ENCODE results near the gene FXR2. TPM values are rescaled to one million over a fixed set of nuclear protein-coding genes. Genes with fewer than 3 reads are reported as not detected.
A peak's percentile ranks its signal among the peaks of the same experiment; 100 is the strongest.

The FXR2 gene
- total RNA-seq, 1 experiment from 2014 or later, result 61.5 TPM

DNA sequence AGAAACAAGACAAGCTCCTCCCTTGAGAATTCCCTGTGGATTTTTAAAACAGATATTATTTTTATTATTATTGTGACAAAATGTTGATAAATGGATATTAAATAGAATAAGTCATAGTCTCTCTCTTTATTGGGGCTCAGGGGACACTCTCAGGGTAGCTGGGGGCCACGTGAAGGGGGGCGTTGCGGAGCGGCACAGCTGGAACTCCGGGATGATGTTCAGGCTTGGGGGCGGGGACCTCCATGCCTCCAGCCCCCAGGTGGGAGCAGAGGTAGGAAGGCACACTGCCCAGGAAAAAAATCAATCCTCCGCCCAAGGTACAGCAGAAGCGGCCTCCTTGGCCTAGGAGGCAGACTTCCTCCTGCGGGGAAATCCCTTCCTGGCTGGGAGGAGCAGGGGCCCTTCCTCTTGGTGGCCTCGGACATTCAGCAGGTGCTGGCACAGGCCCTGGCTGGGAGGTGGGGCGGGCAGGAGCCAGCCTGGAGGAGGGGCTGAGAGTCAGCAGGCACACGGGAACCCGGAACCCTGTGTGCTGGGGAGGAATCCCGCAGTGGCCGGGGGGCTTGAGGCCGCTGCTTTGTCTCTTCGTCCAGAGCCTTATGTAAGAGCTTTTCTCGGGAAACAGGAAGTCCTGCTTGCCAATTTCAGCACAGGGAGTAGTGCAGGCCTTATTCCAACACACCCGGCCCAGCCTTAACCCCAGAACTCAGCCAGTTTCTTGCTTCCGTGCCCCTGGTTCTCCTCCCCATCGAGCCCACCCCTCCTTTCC is 56.7 kb downstream of the FXR2 start:
- H4K20me1 ChIP-seq (ENCODE audit: insufficient read depth), result no peaks in the 10 kb centered on the region
- ChIA-PET POLR2A (ENCODE audit: unreplicated experiment) (interaction anchor here (0.7 to 1.5 kb wide), 2 partner anchors 58 to 123 kb away, joined by 4 to 11 read pairs; no protein-coding TSS in a partner anchor), CTCF (interaction anchor here (0.6 to 1.4 kb wide), 3 partner anchors 44 to 232 kb away, joined by 3 to 7 read pairs (median 3); no protein-coding TSS in a partner anchor)
- H3K27me3 ChIP-seq (ENCODE audit: insufficient read depth, low read depth), result no peaks in the 10 kb centered on the region
- H2AFZ ChIP-seq, result peak overlapping the region; percentile 74; the same call in 1 of the 2 replicates
- H3K79me2 ChIP-seq (ENCODE audit: low read depth), result peaks cover 9% of the 10 kb centered on the region
- H3K9me2 ChIP-seq (ENCODE audit: insufficient read depth), result no peaks in the 10 kb centered on the region
- TF ChIP-seq EZH2 (IDR thresholded peaks at IDR 0.05; ENCODE audit: low read depth), result no peak
- TF ChIP-seq, protein P1, sequence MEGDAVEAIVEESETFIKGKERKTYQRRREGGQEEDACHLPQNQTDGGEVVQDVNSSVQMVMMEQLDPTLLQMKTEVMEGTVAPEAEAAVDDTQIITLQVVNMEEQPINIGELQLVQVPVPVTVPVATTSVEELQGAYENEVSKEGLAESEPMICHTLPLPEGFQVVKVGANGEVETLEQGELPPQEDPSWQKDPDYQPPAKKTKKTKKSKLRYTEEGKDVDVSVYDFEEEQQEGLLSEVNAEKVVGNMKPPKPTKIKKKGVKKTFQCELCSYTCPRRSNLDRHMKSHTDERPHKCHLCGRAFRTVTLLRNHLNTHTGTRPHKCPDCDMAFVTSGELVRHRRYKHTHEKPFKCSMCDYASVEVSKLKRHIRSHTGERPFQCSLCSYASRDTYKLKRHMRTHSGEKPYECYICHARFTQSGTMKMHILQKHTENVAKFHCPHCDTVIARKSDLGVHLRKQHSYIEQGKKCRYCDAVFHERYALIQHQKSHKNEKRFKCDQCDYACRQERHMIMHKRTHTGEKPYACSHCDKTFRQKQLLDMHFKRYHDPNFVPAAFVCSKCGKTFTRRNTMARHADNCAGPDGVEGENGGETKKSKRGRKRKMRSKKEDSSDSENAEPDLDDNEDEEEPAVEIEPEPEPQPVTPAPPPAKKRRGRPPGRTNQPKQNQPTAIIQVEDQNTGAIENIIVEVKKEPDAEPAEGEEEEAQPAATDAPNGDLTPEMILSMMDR (conservative IDR thresholded peaks at IDR 0.05), result no peak
- H3K4me1 ChIP-seq (replicated peaks; ENCODE audit: insufficient read depth), result peaks cover 9% of the 10 kb centered on the region
- DNase-seq, result peak; percentile 78 to 97
- H3K4me2 ChIP-seq, result peak overlapping the region; percentile 87
- H3K9me3 ChIP-seq (ENCODE audit: insufficient read depth, low read depth), result no peaks in the 10 kb centered on the region
- no peaks in the 10 kb centered on the region for H3F3A ChIP-seq (ENCODE audit: insufficient read depth, low read depth)
- BruUV-seq (replicated peaks), result no TSS peak
- peak overlapping the region; percentile 50 for H3K4me3 ChIP-seq
- no peaks in the 10 kb centered on the region for H3K36me3 ChIP-seq (ENCODE audit: low read depth)
- intact Hi-C loops (cut with micrococcal nuclease; ENCODE audit: unreplicated experiment), result loop anchor here (1.0 to 2.0 kb wide), 4 partner anchors 73 to 207 kb away; partner anchors contain the start of genes PLSCR3, POLR2A and TMEM256
- peak overlapping the region; percentile 78 for H3K27ac ChIP-seq

DNA sequence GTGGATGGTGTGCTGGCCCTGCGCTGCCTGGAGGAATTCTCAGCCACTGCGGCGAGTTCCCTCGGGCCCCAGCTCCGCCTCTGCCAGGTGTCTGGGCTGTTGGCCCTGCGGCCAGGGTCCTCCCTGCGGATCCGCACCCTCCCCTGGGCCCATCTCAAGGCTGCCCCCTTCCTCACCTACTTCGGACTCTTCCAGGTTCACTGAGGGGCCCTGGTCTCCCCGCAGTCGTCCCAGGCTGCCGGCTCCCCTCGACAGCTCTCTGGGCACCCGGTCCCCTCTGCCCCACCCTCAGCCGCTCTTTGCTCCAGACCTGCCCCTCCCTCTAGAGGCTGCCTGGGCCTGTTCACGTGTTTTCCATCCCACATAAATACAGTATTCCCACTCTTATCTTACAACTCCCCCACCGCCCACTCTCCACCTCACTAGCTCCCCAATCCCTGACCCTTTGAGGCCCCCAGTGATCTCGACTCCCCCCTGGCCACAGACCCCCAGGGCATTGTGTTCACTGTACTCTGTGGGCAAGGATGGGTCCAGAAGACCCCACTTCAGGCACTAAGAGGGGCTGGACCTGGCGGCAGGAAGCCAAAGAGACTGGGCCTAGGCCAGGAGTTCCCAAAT is 57.4 kb downstream of the FXR2 start:
- H4K20me1 ChIP-seq (ENCODE audit: insufficient read depth), result no peaks in the 10 kb centered on the region
- no TSS peak for BruUV-seq (replicated peaks)
- H3K79me2 ChIP-seq (ENCODE audit: low read depth), result peaks cover 2% of the 10 kb centered on the region
- H3K36me3 ChIP-seq (ENCODE audit: low read depth), result no peaks in the 10 kb centered on the region
- no peaks in the 10 kb centered on the region for H3K9me2 ChIP-seq (ENCODE audit: insufficient read depth)
- H3F3A ChIP-seq (ENCODE audit: insufficient read depth, low read depth), result no peaks in the 10 kb centered on the region
- no peak overlapping the region for H2AFZ ChIP-seq
- no peak for DNase-seq
- no peaks in the 10 kb centered on the region for H3K27me3 ChIP-seq (ENCODE audit: insufficient read depth, low read depth)
- CTCF ChIA-PET, result interaction anchor here (1.4 kb wide), 1 partner anchor 43 kb away, joined by 3 read pairs; no protein-coding TSS in a partner anchor
- peaks cover 9% of the 10 kb centered on the region for H3K4me1 ChIP-seq (replicated peaks; ENCODE audit: insufficient read depth)
- no peaks in the 10 kb centered on the region for H3K9me3 ChIP-seq (ENCODE audit: insufficient read depth, low read depth)
- POLR2A ChIA-PET (ENCODE audit: unreplicated experiment), result interaction anchor here (0.7 to 1.5 kb wide), 2 partner anchors 59 to 122 kb away, joined by 4 to 11 read pairs; no protein-coding TSS in a partner anchor
- H3K4me2 ChIP-seq, result peak overlapping the region; percentile 87
- intact Hi-C loops (cut with micrococcal nuclease; ENCODE audit: unreplicated experiment), result no loop called here
- no peak overlapping the region for H3K4me3 ChIP-seq
- H3K27ac ChIP-seq, result no peak overlapping the region
- no peak for TF ChIP-seq EZH2 (IDR thresholded peaks at IDR 0.05; ENCODE audit: low read depth)
- TF ChIP-seq, protein P1 (conservative IDR thresholded peaks at IDR 0.05), result no peak

DNA sequence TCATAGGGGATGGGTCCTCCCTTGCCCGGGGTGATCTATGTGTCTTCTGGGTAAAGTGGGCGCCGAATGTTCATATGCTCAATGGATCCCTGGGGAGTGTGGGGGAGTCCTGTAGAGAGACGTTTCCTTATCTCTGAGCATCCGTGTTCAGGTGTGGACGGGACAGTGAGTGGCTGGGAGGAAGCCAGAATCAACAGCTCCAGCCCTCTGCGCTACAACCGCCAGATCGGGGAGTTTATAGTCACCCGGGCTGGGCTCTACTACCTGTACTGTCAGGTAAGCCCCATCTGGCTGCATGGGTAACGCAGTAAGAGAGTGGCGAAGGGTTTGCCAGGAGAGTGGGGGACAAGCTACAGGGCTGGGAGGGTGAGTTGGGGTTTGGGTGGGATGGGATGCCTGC is 58.1 kb downstream of the FXR2 start:
- ChIA-PET POLR2A (ENCODE audit: unreplicated experiment) (no interaction called here), CTCF (interaction anchor here (1.4 kb wide), 1 partner anchor 42 kb away, joined by 3 read pairs; no protein-coding TSS in a partner anchor)
- intact Hi-C loops (cut with micrococcal nuclease; ENCODE audit: unreplicated experiment), result no loop called here

More for the DNA sequence above, 58.1 kb downstream of the FXR2 start:
- no peak for DNase-seq
- no peaks in the 10 kb centered on the region for H3K9me2 ChIP-seq (ENCODE audit: insufficient read depth)
- BruUV-seq (replicated peaks), result no TSS peak
- H4K20me1 ChIP-seq (ENCODE audit: insufficient read depth), result no peaks in the 10 kb centered on the region
- no peak overlapping the region for H3K27ac ChIP-seq
- H3K9me3 ChIP-seq (ENCODE audit: insufficient read depth, low read depth), result no peaks in the 10 kb centered on the region
- peaks cover 9% of the 10 kb centered on the region for H3K4me1 ChIP-seq (replicated peaks; ENCODE audit: insufficient read depth)
- no peaks in the 10 kb centered on the region for H3K27me3 ChIP-seq (ENCODE audit: insufficient read depth, low read depth)
- H3K36me3 ChIP-seq (ENCODE audit: low read depth), result no peaks in the 10 kb centered on the region
- no peak for TF ChIP-seq EZH2 (IDR thresholded peaks at IDR 0.05; ENCODE audit: low read depth)
- TF ChIP-seq, protein P1 (conservative IDR thresholded peaks at IDR 0.05), result no peak
- H3K4me3 ChIP-seq, result no peak overlapping the region
- H3F3A ChIP-seq (ENCODE audit: insufficient read depth, low read depth), result no peaks in the 10 kb centered on the region
- H3K79me2 ChIP-seq (ENCODE audit: low read depth), result no peaks in the 10 kb centered on the region
- no peak overlapping the region for H3K4me2 ChIP-seq
- H2AFZ ChIP-seq, result no peak overlapping the region

All from PC-9 (cell line).